GM12878 (cell line): Measurements from ENCODE around the gene DUSP15.
"Not testable (repeated sequence)": the region's sequence is repeated elsewhere in the genome, so short reads cannot be mapped to it uniquely, and the experiment has no call there.

ENCODE experiments used
- BACH1 ChIP-seq: fragments of 450-650 bp; IDR thresholded peaks from 2 replicates; pipeline ENCODE4 v1.6.1; 2017; ENCODE audit warnings: mild to moderate bottlenecking, borderline replicate concordance
- BHLHE40 ChIP-seq, 2 experiments: fragments of 450-650 bp in 1 of 2; IDR thresholded peaks; 2 replicates each; pipeline ENCODE4 v1.6.1; 2011 to 2017; ENCODE audit warnings: low read depth in 2 of 2, borderline replicate concordance in 1 of 2, improper control_type of control experiment in 1 of 2, low read length in 1 of 2, mild to moderate bottlenecking in 1 of 2
- CTCF ChIP-seq, 3 experiments: IDR thresholded peaks in 2 of 3; conservative IDR thresholded peaks in 1 of 3; 2 replicates each; pipeline ENCODE4 v1.5.1; 2011; ENCODE audit warnings: low read depth in 3 of 3, low read length in 3 of 3, mild to moderate bottlenecking in 3 of 3, control low read depth in 2 of 3, moderate library complexity in 2 of 3, inconsistent platforms in 1 of 3, mixed read lengths in 1 of 3; ENCODE audit not compliant: control insufficient read depth in 2 of 3, insufficient read depth in 1 of 3; ENCODE audit errors: extremely low read depth in 1 of 3
- EED ChIP-seq: sonication (generic); IDR thresholded peaks from 2 replicates; pipeline ENCODE4 v1.6.1; 2016; ENCODE audit warnings: antibody characterized with exemption, low read depth
- GABPA ChIP-seq: IDR thresholded peaks from 2 replicates; pipeline ENCODE4 v1.6.1; 2014; ENCODE audit warnings: antibody characterized with exemption, low read depth, mild to moderate bottlenecking, inconsistent platforms
- POLR2A ChIP-seq: IDR thresholded peaks from 2 replicates; pipeline ENCODE4 v1.6.1; 2011; ENCODE audit warnings: low read depth, mild to moderate bottlenecking, low read length
- POLR2AphosphoS2 ChIP-seq: IDR thresholded peaks from 2 replicates; pipeline ENCODE4 v1.6.1; 2011; ENCODE audit warnings: low read depth, mild to moderate bottlenecking, low read length, improper control_type of control experiment, moderate library complexity
- POLR2AphosphoS5 ChIP-seq: IDR thresholded peaks from 2 replicates; pipeline ENCODE4 v1.6.1; 2011; ENCODE audit warnings: mild to moderate bottlenecking, low read length, inconsistent platforms
- RB1 ChIP-seq: fragments of 450-650 bp; formaldehyde crosslinking; IDR thresholded peaks from 2 replicates; pipeline ENCODE4 v1.6.1; 2017; ENCODE audit warnings: mild to moderate bottlenecking, borderline replicate concordance
- RFX5 ChIP-seq: IDR thresholded peaks from 2 replicates; pipeline ENCODE4 v1.6.1; 2011; ENCODE audit warnings: low read depth, low read length, improper control_type of control experiment
- STAT3 ChIP-seq: IDR thresholded peaks from 2 replicates; pipeline ENCODE4 v1.6.1; 2011; ENCODE audit warnings: low read depth, low read length, improper control_type of control experiment
- TF ChIP-seq, protein P1 (sequence below): IDR thresholded peaks from 2 replicates; pipeline ENCODE4 v1.6.1; 2011; ENCODE audit warnings: borderline replicate concordance, low read depth, mild to moderate bottlenecking, moderate library complexity, mixed read lengths, low read length; ENCODE audit not compliant: insufficient read depth; ENCODE audit errors: extremely low read length

DNA sequence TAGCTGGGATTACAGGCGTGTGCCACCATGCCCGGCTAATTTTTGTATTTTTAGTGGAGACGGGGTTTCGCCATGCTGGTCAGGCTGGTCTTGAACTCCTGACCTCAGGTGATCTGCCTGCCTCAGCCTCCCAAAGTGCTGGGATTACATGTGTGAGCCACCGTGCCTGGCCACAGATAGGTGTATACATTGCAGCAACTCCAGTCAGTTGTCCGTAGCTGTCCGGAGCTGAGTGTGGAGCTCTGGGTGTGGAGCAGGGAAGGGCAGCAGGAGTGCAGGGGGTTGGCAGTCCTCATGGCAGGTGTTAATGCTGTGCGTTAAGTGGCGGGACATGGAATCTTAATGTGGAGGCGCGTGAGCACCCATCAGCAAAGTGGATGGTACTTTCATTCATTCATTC lies 42.3 kb downstream of the DUSP15 start:
- not testable (repeated sequence) for TF ChIP-seq BACH1; STAT3; RFX5; CTCF (IDR thresholded peaks at IDR 0.05 in 2 of 3, conservative IDR thresholded peaks at IDR 0.05 in 1 of 3; ENCODE audit: control insufficient read depth in 2 of 3, extremely low read depth in 1 of 3, insufficient read depth in 1 of 3, low read depth in 3 of 3, low read length in 3 of 3); POLR2AphosphoS2; EED; POLR2A; POLR2AphosphoS5; RB1; BHLHE40 (IDR thresholded peaks at IDR 0.05; ENCODE audit: borderline replicate concordance in 1 of 2, low read depth in 2 of 2, low read length in 1 of 2); GABPA
- TF ChIP-seq, protein P1, sequence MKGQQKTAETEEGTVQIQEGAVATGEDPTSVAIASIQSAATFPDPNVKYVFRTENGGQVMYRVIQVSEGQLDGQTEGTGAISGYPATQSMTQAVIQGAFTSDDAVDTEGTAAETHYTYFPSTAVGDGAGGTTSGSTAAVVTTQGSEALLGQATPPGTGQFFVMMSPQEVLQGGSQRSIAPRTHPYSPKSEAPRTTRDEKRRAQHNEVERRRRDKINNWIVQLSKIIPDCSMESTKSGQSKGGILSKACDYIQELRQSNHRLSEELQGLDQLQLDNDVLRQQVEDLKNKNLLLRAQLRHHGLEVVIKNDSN = not testable (repeated sequence)
